H1 (cell line): ENCODE measurements around the gene NT5C1A. TPM values are rescaled to one million over a fixed set of nuclear protein-coding genes. Genes with fewer than 3 reads are reported as not detected.
A peak's percentile ranks its signal among the peaks of the same experiment; 100 is the strongest.

Source experiments
- CTCF ChIA-PET: fragments of 300-600 bp; sonication (Branson Sonifier 250); formaldehyde crosslinking; loops from one replicate; lab custom pipeline; 2021; ENCODE audit not compliant: partially characterized antibody; lab: Charles Lee
- POLR2A ChIA-PET: fragments of 300-600 bp; sonication (Branson Sonifier 250); formaldehyde crosslinking; loops from one replicate; lab custom pipeline; 2021; ENCODE audit warnings: inconsistent platforms; ENCODE audit not compliant: partially characterized antibody; lab: Charles Lee
- DNase-seq, 2 experiments: peaks; one replicate each; pipeline versions ENCODE4 v3.0.0 to v3.0.0-alpha.2; 2010 to 2022; ENCODE audit warnings: low spot score in 2 of 2, low read depth in 1 of 2, mixed read lengths in 1 of 2
- FAIRE-seq: peaks from 2 replicates; lab custom pipeline; 2011; peaks lifted over from hg19 to GRCh38; lab: Jason Lieb, UNC
- H2AFZ ChIP-seq: 2 replicates; pipeline ENCODE4 v1.8.1; 2012; ENCODE audit warnings: low read length, inconsistent platforms
- H2AK5ac ChIP-seq: 2 replicates; pipeline ENCODE4 v1.6.1; 2013; ENCODE audit warnings: low read depth, low read length
- H2BK120ac ChIP-seq: replicated peaks from 2 replicates; pipeline ENCODE3; 2013; ENCODE audit warnings: low read depth, low read length, inconsistent platforms
- H2BK12ac ChIP-seq: 2 replicates; pipeline ENCODE4 v1.6.1; 2013; ENCODE audit warnings: low read depth, low read length
- H2BK15ac ChIP-seq: 2 replicates; pipeline ENCODE4 v1.6.1; 2013; ENCODE audit warnings: low read length
- H2BK20ac ChIP-seq: 2 replicates; pipeline ENCODE4 v1.6.1; 2013; ENCODE audit warnings: low read length
- H2BK5ac ChIP-seq: 2 replicates; pipeline ENCODE4 v1.6.1; 2013; ENCODE audit warnings: low read depth, low read length
- H3K14ac ChIP-seq: 2 replicates; pipeline ENCODE4 v1.6.1; 2013; ENCODE audit warnings: inconsistent platforms; ENCODE audit not compliant: insufficient read length
- H3K18ac ChIP-seq: 2 replicates; pipeline ENCODE4 v1.6.1; 2013; ENCODE audit warnings: low read length; ENCODE audit errors: extremely low read depth
- H3K23ac ChIP-seq: 2 replicates; pipeline ENCODE4 v1.6.1; 2013; ENCODE audit warnings: inconsistent platforms; ENCODE audit not compliant: insufficient read length
- H3K23me2 ChIP-seq: 2 replicates; pipeline ENCODE4 v1.6.1; 2013; ENCODE audit warnings: low read depth, low read length
- H3K27ac ChIP-seq: 2 replicates; pipeline ENCODE4 v1.6.1; 2011; ENCODE audit warnings: low read depth, low read length, inconsistent platforms
- H3K27me3 ChIP-seq, 4 experiments: replicated peaks in 1 of 4; 1 replicate in 1 of 4; 2 replicates in 3 of 4; pipeline versions ENCODE4 v1.6.1 to v1.8.1; 2011 to 2013; ENCODE audit warnings: low read length in 3 of 4, mild to moderate bottlenecking in 3 of 4, inconsistent platforms in 2 of 4, mixed read lengths in 2 of 4, moderate library complexity in 1 of 4; ENCODE audit not compliant: control insufficient read depth in 3 of 4, insufficient read depth in 3 of 4; ENCODE audit errors: extremely low read depth in 1 of 4
- H3K36me3 ChIP-seq, 4 experiments: 2 replicates each; pipeline versions ENCODE4 v1.6.1 to v1.8.1; 2011 to 2013; ENCODE audit warnings: mild to moderate bottlenecking in 4 of 4, low read length in 3 of 4, moderate library complexity in 2 of 4, control low read depth in 1 of 4, inconsistent platforms in 1 of 4; ENCODE audit not compliant: insufficient read depth in 4 of 4, control insufficient read depth in 2 of 4
- H3K4ac ChIP-seq: replicated peaks from 2 replicates; pipeline ENCODE3; 2013; ENCODE audit warnings: low read length, low read depth, mixed read lengths, inconsistent platforms; ENCODE audit not compliant: insufficient read length
- H3K4me1 ChIP-seq, 4 experiments: replicated peaks in 1 of 4; 1 replicate in 1 of 4; 2 replicates in 3 of 4; pipeline versions ENCODE4 v1.6.1 to v1.8.1; 2011 to 2013; ENCODE audit warnings: low read length in 3 of 4, inconsistent platforms in 2 of 4, mixed read lengths in 1 of 4; ENCODE audit not compliant: insufficient read depth in 4 of 4, control insufficient read depth in 3 of 4
- H3K4me2 ChIP-seq, 2 experiments: 2 replicates each; pipeline versions ENCODE4 v1.6.1 to v1.8.1; 2011 to 2013; ENCODE audit warnings: low read depth in 2 of 2, low read length in 2 of 2, control low read depth in 1 of 2, inconsistent platforms in 1 of 2, mild to moderate bottlenecking in 1 of 2; ENCODE audit not compliant: insufficient read depth in 1 of 2
- H3K4me3 ChIP-seq, 4 experiments: fragments of 200-600, 300-600 bp in 1 of 4; sonication (generic), shearing (Covaris generic), sonication (Bioruptor Twin) in 1 of 4; 2 replicates each; pipeline versions ENCODE4 v1.5.1 to v1.8.1; 2011 to 2016; ENCODE audit warnings: low read length in 4 of 4, low read depth in 3 of 4, control low read depth in 2 of 4, inconsistent platforms in 2 of 4, mild to moderate bottlenecking in 2 of 4, mixed read lengths in 1 of 4, moderate library complexity in 1 of 4; ENCODE audit not compliant: insufficient read depth in 2 of 4; ENCODE audit errors: extremely low read depth in 1 of 4
- H3K56ac ChIP-seq: replicated peaks from 2 replicates; pipeline ENCODE3; 2013; ENCODE audit warnings: low read depth, mild to moderate bottlenecking, mixed read lengths, low read length, inconsistent platforms; ENCODE audit not compliant: insufficient read length
- H3K79me1 ChIP-seq: 2 replicates; pipeline ENCODE4 v1.6.1; 2013; ENCODE audit warnings: low read depth, low read length, control low read depth
- H3K79me2 ChIP-seq, 2 experiments: 2 replicates each; pipeline versions ENCODE4 v1.6.1 to v1.8.1; 2012 to 2013; ENCODE audit warnings: low read length in 2 of 2, mild to moderate bottlenecking in 2 of 2, inconsistent platforms in 1 of 2; ENCODE audit not compliant: insufficient read depth in 2 of 2, control insufficient read depth in 1 of 2
- H3K9ac ChIP-seq, 4 experiments: replicated peaks in 1 of 4; 1 replicate in 1 of 4; 2 replicates in 3 of 4; pipeline versions ENCODE4 v1.6.1 to v1.8.1; 2011 to 2013; ENCODE audit warnings: low read depth in 3 of 4, low read length in 3 of 4, control low read depth in 2 of 4, mild to moderate bottlenecking in 2 of 4, moderate library complexity in 2 of 4, inconsistent platforms in 1 of 4; ENCODE audit errors: extremely low read depth in 1 of 4
- H3K9me3 ChIP-seq, 2 experiments: 2 replicates each; pipeline versions ENCODE4 v1.6.1 to v1.8.1; 2012 to 2013; ENCODE audit warnings: mild to moderate bottlenecking in 2 of 2, moderate library complexity in 2 of 2, control low read depth in 1 of 2, inconsistent platforms in 1 of 2, low read depth in 1 of 2, low read length in 1 of 2, mixed read lengths in 1 of 2; ENCODE audit not compliant: insufficient read depth in 2 of 2
- H4K20me1 ChIP-seq, 2 experiments: replicated peaks in 1 of 2; 2 replicates each; pipeline versions ENCODE3 to v1.8.1; 2011 to 2013; ENCODE audit warnings: inconsistent platforms in 2 of 2, low read length in 2 of 2, mild to moderate bottlenecking in 1 of 2; ENCODE audit not compliant: insufficient read depth in 2 of 2, control insufficient read depth in 1 of 2
- H4K5ac ChIP-seq: 2 replicates; pipeline ENCODE4 v1.6.1; 2013; ENCODE audit warnings: low read length, low read depth, mixed read lengths, inconsistent platforms; ENCODE audit not compliant: insufficient read length
- H4K8ac ChIP-seq: 2 replicates; pipeline ENCODE4 v1.8.0; 2013; ENCODE audit warnings: mild to moderate bottlenecking, moderate library complexity, low read length, inconsistent platforms; ENCODE audit not compliant: insufficient read depth; ENCODE audit errors: extremely low read depth
- H4K91ac ChIP-seq: replicated peaks from 2 replicates; pipeline ENCODE3; 2013; ENCODE audit warnings: low read length, mixed read lengths, inconsistent platforms; ENCODE audit not compliant: insufficient read length
- ATF2 ChIP-seq: IDR thresholded peaks from 2 replicates; pipeline ENCODE4 v1.6.1; 2012; ENCODE audit warnings: low read length, inconsistent platforms
- EGR1 ChIP-seq: IDR thresholded peaks from 2 replicates; pipeline ENCODE4 v1.6.1; 2011; ENCODE audit warnings: low read depth, low read length, borderline replicate concordance
- EZH2 ChIP-seq: fragments of 200-600 bp; sonication (generic); IDR thresholded peaks from 2 replicates; pipeline ENCODE4 v1.7.1; 2012; ENCODE audit warnings: low read depth, mild to moderate bottlenecking, moderate library complexity, low read length, inconsistent platforms; ENCODE audit not compliant: severe bottlenecking
- FOSL1 ChIP-seq: IDR thresholded peaks from 2 replicates; pipeline ENCODE4 v1.6.1; 2011; ENCODE audit warnings: mild to moderate bottlenecking, low read depth, low read length, moderate library complexity; ENCODE audit not compliant: insufficient read depth
- HDAC2 ChIP-seq, 2 experiments: fragments of 300-600 bp in 1 of 2; sonication (generic) in 1 of 2; IDR thresholded peaks; 2 replicates each; pipeline ENCODE4 v1.6.1; 2011 to 2012; ENCODE audit warnings: low read depth in 2 of 2, low read length in 2 of 2, mild to moderate bottlenecking in 2 of 2, moderate library complexity in 2 of 2, borderline replicate concordance in 1 of 2, inconsistent platforms in 1 of 2
- POLR2A ChIP-seq, 2 experiments: IDR thresholded peaks; 1 replicate in 1 of 2; 2 replicates in 1 of 2; pipeline ENCODE4 v1.6.1; 2011; ENCODE audit warnings: low read depth in 2 of 2, low read length in 2 of 2, mild to moderate bottlenecking in 2 of 2; ENCODE audit errors: control extremely low read depth in 1 of 2
- RFX5 ChIP-seq: IDR thresholded peaks from 2 replicates; pipeline ENCODE4 v1.6.1; 2011; ENCODE audit warnings: low read depth, low read length, improper control_type of control experiment, borderline replicate concordance
- SIX5 ChIP-seq: IDR thresholded peaks from 2 replicates; pipeline ENCODE4 v1.6.1; 2011; ENCODE audit warnings: mild to moderate bottlenecking, low read depth, low read length
- SP1 ChIP-seq: IDR thresholded peaks from 2 replicates; pipeline ENCODE4 v1.6.1; 2011; ENCODE audit warnings: low read depth, low read length
- SRF ChIP-seq: IDR thresholded peaks from 2 replicates; pipeline ENCODE4 v1.6.1; 2011; ENCODE audit warnings: mild to moderate bottlenecking, low read depth, low read length, moderate library complexity
- YY1 ChIP-seq: IDR thresholded peaks from 2 replicates; pipeline ENCODE4 v1.6.1; 2011; ENCODE audit warnings: low read depth, mild to moderate bottlenecking, low read length
- WGBS, 2 experiments: shearing (Covaris generic) in 1 of 2; methylation state at CpG; one replicate each; pipeline versions ENCODE4 v1.1.6 to v1.1.7; 2013 to 2015; ENCODE audit warnings: low lambda C conversion rate in 2 of 2, mixed read lengths in 2 of 2, inconsistent platforms in 1 of 2, low coverage in 1 of 2, missing lambda C conversion rate in 1 of 2; ENCODE audit not compliant: insufficient replicate concordance in 2 of 2, insufficient coverage in 1 of 2, insufficient read length in 1 of 2; ENCODE audit errors: extremely low coverage in 1 of 2, missing lambda C conversion rate in 1 of 2; 5-methylcytosine and 5-hydroxymethylcytosine counted together
- polyA plus RNA-seq, 7 experiments: library from polyadenylated mRNA; depleted of rRNA in 3 of 7; stranded (reverse) in 5 of 7; unstranded in 2 of 7; fragments of >200 nt in 5 of 7; fragments of 200-250 nt in 2 of 7; gene quantifications; 1 replicate in 5 of 7; 2 replicates in 1 of 7; 4 replicates in 1 of 7; pipeline versions ENCODE4 v1.2.1 to v1.2.3, GENCODE V29; 2011 to 2013; ENCODE audit warnings: missing spikeins in 2 of 7, mixed read lengths in 2 of 7
- total RNA-seq: library from RNA; stranded (reverse); fragmentation: NEBNext Ultra II Directional; extraction: Animal tissue kit (Norgen Biotek cat#: 25700); gene quantifications from 2 replicates; pipeline ENCODE4 v1.2.1, GENCODE V29; 2021

The NT5C1A gene
- total and polyA plus RNA-seq, 2 of the 8 experiments (the other 6 are each of a cell fraction or from before 2014, with no cell fraction given): not detected

DNA sequence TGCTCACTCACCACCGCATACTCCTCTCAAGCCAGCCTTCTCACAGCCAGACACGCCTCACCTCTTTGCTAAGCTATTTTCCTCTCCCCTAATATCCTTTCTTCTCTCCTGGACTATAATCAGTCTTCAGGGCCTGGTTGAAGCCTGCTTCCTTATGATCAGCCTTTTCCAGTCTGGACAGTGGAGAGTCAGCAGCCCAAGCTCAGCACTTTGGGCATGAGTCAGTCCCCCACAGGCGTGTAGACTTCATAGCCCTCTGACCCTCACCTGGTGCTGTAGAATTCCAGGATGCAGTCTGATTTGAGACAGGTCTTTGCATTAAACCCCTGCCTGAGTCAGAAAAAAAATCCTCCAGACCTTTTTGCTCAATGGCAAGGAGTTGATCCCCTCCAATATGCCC, 16.8 kb upstream of the NT5C1A start:
- Histone ChIP-seq H2BK12ac (no peak overlapping the region), H2BK15ac (no peak overlapping the region), H3K56ac (no peak overlapping the region), H3K79me2 (no peaks in the 10 kb centered on the region), H3K14ac (no peak overlapping the region), H3K36me3 (no peaks in the 10 kb centered on the region), H3K4me3 (no peak overlapping the region), H2AFZ (no peak overlapping the region), H2BK5ac (no peak overlapping the region), H3K9ac (no peak overlapping the region), H3K23me2 (peaks cover 5% of the 10 kb centered on the region; the same call in 1 of the 2 replicates), H4K91ac (no peak overlapping the region), H3K27ac (no peak overlapping the region), H4K5ac (no peak overlapping the region), H2BK20ac (no peak overlapping the region), H3K4ac (no peak overlapping the region), H2BK120ac (no peak overlapping the region), H3K4me2 (no peak overlapping the region), H3K79me1 (no peaks in the 10 kb centered on the region), H3K18ac (no peak overlapping the region), H3K9me3 (no peaks in the 10 kb centered on the region), H4K8ac (no peak overlapping the region), H3K27me3 (peaks cover 83 to 95% (median 91%) of the 10 kb centered on the region in 4 experiments), H3K4me1 (peaks cover 0 to 14% (median 8%) of the 10 kb centered on the region in 4 experiments; a peak in 4 of 7 replicates), H3K23ac (no peak overlapping the region), H2AK5ac (peak overlapping the region; percentile 65; the same call in 1 of the 2 replicates), H4K20me1 (peaks cover 0 to 9% of the 10 kb centered on the region in 2 experiments)
- DNase-seq: no peak
- no peak for TF ChIP-seq SRF
- no peak for TF ChIP-seq ATF2
- no peak for TF ChIP-seq YY1
- no peak for TF ChIP-seq EGR1
- no peak for TF ChIP-seq SP1
- TF ChIP-seq HDAC2 (IDR thresholded peaks at IDR 0.05; ENCODE audit: borderline replicate concordance in 1 of 2, low read depth in 2 of 2, low read length in 2 of 2): no peak
- no peak for TF ChIP-seq SIX5
- TF ChIP-seq POLR2A (IDR thresholded peaks at IDR 0.05; ENCODE audit: control extremely low read depth in 1 of 2, low read depth in 2 of 2, low read length in 2 of 2): no peak
- no peak for TF ChIP-seq RFX5
- no peak for TF ChIP-seq EZH2
- TF ChIP-seq FOSL1: no peak
- no peak for FAIRE-seq
- 62% methylated on average over 3 of the region's 3 CpGs; no CpG with 5 or more reads in 1 of the 2 experiments for WGBS, 2 experiments
- ChIA-PET CTCF (interaction anchor here (0.6 to 2.6 kb wide), 6 partner anchors 16 to 38 kb away, joined by 3 to 15 read pairs (median 4); partner anchors contain the start of gene NT5C1A), POLR2A (interaction anchor here (1.2 to 5.7 kb wide), 3 partner anchors 12 to 112 kb away, joined by 3 to 32 read pairs (median 7); no protein-coding TSS in a partner anchor)
